Measurements from ENCODE around the gene RBM26.
"Not testable (repeated sequence)": the region's sequence is repeated elsewhere in the genome, so short reads cannot be mapped to it uniquely, and the experiment has no call there.

Gene RBM26

DNA sequence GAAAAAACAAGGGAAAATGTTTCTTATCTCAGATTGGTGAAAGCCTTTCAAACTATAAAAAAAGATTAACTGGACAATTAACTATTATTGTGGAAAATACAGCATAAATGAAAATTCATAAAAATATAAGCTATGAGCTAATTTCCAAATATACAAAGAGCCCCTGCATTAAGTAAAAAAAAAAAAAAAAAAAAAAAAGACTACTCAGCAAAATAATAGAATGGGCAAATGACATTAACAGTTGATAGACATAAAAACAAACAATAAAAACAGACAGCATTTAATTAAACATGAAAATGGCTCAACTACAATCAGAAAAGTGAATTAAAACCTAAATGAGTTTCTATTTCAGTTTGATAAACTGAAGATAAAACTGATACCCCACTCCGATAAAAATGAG, 77.5 kb downstream of the RBM26 start:
- no peak for DNase-seq

DNA sequence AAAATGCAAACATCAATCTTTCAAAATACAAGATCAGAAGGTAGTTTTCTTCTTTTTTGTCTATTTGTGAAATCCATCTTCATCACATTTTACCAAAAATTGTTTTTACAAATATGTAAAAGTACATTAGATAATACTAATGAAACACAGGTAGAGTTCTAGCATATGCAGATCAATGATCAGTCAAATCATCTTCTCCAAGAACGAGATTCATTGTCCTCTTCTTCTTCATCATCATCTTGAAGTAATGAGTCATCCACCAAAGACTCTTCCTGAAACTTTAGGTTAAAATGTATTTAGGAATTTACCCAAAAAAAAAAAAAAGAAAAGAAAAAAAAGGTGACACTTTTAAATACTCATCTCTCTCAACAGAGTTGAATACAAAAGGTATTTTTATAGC, 85.6 kb downstream of the RBM26 start:
- no peak for DNase-seq

DNA sequence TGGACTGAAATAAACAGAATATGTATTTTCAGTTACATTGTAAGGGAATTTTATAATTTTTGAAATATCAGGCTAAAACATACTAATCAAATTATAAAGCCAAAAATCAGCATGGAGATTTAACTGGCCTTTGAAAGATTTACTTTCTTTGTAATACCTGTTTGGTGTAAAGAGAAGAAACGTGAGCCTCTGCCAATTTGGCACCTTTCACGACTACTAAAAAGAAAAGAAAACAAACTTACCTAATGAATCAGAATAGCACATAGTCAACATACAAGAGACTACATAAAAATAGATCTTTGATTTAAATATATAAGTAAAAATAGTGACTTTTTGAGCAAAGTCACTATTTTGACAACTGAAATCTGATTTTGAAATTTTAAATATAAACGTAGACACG, 87.4 kb downstream of the RBM26 start:
- DNase-seq: no peak

DNA sequence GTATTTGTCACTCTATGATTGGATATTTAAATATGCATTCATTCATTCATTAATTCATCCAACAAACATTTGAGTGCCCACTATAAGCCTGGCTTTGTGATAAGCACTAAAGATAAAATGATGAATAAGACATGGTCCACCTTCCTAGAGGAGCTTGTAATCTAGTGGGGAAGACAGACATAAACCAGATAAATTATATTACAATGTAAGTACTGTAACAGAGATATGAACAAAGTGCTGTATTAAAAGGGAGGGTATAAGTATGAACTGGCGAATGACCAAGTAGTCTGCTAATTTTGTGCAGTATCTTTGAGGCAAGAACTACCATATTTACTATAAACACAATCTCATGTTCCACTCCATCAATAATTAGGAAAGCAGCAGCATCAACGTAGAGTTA, 88.2 kb downstream of the RBM26 start:
- DNase-seq: no peak

DNA sequence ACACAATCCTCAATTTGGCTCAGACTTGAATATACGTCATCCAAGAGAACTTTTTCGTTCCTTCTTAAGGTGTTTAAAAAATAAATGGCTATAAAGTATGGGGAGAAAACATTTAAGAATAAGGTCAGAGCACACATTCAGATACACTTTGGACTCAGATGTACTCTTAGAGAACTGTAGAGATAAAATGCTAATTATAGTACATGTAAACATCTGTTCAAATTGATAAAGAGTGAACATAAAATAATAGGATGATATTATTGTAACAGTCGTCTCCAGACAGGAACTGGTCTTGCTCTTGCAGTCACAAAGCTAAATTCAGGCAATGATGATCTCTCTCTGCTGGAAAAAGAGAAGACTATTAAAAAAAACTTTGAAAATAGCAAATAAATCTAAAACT, 91.4 kb downstream of the RBM26 start:
- no peak for DNase-seq

DNA sequence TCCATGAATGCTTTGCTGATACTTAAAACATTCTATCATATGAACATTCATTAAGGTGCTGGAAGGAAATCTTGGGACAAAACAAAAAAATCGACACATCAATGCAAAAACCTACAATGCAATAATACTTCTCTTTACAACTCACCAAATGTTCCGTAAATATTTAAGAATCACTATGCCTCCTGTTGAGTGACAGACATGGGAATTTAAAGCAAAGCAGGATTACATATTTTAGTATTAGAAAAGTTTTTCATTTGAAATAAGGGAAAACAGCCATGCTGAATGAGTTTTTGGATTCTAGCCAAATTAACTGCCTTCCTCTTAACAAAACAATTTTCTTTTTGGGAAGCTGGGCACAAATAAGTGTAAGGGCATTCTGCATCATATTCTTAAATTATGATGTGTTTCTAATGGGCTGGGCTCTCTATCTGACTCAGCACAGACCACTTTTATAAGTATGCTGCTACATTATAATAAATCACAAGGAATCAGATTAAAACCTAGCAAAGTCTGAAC, 93.7 kb downstream of the RBM26 start:
- no peak for DNase-seq

DNA sequence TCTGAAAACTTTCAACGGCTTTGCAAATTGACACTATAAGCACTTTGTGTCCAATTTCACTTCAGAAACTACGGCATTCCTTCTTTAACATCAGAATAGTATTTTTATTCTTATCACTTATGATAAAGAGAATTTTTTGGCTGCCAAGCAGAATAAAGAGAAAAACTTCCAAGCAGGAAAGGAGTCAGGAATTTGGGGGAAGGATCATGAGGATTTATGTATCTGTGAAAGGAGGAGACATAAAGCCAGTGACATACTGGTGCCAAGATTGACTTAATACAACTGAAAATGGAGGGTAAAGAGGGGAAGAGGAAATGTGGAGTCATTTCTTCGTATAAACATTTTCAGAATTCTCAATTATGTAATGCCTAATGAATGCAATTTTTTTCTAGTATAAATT, 94.7 kb downstream of the RBM26 start:
- no peak for DNase-seq

DNA sequence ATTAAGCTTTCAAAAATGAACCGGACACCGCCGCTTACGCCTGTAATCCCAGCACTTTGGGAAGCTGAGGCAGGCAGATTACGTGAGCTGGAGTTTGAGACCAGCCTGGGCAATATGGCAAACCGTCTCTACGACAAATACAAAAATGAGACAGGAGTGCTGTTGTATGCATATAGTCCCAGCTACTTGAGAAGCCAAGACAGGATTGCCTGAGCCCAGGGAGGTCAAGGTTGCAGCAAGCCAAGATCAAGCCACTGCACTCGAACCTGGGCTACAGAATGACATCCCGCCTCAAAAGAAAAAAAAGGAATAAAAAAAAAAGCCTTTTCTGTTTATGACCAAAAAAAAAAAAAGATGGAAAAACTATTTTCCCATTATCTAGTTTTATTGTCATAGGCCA, 96.4 kb downstream of the RBM26 start:
- no peak for DNase-seq

DNA sequence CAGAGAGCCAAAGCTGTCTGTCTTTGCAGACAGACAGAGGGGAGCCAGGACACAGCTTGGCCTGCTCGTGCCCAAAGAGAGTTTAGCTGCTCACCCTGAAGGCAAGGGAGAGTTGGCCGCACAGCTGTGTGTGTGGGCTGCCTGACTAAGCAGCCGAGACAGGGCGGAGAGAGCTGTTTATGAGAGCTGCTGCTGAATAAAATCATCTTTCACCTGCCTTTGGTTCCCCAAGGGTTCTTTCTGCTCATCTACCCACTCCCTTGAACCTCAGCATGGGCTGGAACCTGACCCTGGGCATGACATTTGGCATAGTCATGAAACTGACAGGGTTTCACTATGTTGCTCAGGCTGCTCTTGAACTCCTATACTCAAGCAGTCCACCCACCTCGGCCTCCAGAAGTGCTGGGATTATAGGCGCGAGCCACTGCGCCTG, 98.2 kb downstream of the RBM26 start:
- DNase-seq: peak; percentile 3 to 4

DNA sequence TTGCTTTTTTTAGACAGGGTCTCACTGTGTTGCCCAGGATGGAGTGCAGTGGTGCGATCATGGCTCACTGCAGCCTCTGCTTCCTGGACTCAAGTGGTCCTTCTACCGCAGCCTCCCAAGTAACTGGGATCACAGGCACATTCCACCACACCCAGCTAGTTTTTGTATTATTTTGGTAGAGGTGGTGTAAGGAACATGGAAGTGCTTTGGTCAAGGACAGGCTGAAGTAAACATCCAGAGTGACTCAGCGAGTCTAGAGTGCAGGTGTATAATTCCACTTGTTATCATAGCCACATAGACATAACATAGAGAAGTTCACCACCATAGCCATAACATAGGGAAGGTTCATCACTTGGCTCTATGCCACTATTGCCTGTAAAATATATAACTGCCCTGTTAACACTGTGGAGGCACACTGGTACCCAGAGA, 98.6 kb downstream of the RBM26 start:
- no peak for DNase-seq

DNA sequence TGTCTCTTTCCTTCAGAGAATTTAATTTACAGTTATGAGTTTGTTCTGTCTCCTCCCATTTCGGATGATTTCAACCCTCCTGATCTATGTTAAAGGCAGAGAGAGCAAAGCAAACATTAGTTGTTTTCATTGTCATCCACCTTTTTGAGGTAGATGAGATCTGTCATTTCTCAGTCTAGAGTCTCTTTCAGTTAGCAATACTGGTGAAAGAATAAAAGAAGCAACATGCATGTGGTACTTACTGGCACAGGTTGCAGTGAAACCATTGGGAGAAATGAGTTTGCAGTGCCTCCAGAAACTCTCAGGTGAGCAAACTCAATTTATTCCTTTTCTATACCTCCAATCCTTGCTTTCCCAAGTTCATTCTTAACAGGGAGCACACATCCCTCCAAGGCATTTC, 99.4 kb downstream of the RBM26 start:
- DNase-seq: no peak

DNA sequence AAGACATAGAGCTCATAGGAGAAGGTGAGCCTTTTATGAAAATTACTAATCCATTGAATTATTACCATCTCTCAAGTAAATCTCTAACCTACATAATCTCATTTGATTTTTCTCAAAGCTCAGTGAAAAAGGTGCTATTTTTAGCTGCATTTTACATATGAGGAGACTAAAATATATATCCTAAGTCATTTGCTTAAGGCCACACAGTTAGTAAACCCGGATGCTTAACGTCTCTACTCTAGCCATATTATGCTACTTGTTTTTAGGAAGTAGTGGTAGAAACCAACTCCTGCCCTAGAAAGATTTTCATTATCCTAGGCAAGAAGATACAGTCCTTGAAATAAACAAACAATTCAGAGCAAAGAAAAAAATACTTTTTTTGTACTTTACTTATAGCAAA, 108.9 kb downstream of the RBM26 start:
- DNase-seq: no peak

DNA sequence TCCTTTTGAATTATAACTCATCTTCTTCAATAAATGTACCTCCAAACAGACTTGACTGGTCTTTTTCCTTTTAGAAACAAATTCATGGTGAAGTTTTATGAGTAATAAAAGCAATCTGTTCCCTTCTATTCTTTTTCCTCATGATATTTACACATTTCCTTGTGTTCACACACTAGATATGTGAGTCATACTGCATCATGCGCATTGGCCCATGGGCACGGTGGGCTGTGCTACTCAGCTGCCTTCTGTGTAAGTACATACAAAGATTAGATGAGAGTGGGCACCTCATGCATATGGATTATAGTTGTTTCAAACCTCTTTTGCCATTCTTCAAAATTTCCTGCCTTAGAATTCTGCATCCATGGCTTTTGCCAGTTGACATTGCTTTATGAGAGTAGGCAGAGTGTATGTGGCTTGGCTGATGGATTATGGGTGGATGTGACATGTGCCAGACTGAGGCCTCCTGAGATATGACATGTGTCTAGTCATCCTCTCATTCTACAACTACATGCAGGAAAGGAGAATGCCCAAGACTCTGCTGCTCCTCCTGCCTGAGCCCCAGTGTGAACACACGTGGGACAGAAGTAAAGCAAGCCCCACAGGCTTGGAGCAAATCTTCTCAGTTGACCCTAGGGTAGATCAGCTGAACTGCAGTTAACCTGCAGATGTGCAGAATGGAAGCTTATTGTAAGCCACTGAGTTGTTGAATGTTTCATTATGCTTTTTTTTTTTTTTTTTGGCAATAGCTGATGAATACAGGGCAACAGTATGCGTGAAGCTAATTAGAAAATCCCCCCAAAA, 109.9 kb downstream of the RBM26 start:
- DNase-seq: no peak

DNA sequence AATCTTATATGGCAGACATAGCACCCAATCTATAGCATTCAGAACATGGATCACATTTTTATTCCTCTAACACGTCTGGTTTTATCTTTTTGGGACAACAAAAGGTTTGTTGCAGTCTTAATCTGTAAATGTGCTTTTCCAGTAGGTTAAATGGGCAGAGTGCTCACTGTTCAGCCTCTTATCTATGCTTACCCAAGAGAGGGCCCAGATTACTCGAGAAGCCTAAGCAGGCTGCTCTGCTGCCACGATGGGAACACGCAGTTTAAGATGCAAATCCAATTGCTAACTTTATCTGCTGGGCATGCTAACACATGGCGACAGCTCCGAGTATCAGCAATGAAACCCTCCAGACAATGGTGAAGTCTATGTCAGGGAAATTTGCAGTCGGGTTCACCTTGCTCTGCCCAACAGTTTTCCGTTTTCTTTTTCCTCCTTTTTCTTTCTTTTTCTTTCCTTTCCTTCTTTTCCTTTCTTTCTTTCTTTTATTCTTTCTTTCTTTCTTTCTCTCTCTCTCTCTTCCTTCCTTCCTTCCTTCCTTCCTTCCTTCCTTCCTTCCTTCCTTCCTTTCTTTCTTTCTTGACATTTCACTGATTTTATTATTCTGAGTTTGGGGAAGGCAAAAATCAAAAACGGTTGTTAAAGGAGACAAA, 115.3 kb downstream of the RBM26 start:
- DNase-seq: no peak

DNA sequence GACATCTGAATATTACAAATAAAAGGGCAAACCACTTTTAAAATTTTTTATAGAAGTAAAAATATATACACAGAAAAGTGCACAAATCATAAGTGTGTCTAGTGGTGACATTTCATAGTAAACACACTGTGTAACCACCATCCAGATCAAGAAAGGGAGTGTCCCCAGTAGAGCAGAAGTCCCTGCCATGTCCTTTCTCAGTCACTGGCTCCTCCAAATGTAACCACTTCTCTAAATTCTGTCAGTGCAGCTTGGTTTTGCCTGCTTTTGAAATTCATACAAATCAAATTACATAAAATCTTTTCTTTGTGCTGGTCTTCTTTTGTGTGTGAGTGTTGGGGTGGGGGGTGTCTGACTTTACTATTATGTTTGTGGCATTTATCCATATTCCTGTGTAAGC, 116.5 kb downstream of the RBM26 start:
- no peak for DNase-seq

DNA sequence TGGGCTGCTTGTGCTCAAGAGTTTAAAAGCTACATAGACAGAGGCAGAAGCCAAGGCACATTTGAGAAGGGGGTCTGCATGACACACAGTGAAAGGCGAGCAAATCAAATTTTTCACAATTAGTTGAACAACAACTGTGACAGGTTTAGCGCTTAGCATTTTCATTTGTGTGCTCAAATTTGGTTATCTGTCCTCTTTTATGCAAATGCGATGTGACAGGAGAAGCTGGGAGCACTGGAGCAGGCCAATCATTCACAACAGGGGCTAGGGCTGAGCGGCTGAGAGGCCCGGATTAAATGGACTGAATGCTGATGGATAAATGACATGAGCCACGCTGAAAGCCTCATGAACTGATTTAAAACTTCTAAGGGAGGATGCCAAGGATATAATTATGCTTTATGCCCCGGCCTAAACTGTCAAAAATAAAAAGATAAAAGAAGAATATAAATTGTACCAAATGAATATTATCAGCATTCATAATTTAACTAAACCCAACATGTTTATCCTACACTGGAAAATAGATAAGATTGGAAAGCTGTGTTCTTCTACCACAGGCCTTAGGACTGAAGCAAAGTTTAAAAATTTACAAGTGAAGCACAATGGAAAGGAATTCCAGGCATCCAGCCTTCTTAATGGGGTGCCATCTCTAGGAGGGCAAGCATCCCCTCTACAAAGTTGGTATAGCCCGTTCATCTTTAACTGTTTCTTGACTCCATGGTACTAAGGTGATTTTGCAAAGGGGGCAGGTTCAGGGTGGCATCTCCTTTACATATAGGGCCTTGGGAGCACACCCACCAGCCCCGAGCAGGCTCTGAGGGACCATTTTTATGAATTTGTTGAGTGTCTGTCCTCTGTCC, 117.9 kb downstream of the RBM26 start:
- no peak for DNase-seq

DNA sequence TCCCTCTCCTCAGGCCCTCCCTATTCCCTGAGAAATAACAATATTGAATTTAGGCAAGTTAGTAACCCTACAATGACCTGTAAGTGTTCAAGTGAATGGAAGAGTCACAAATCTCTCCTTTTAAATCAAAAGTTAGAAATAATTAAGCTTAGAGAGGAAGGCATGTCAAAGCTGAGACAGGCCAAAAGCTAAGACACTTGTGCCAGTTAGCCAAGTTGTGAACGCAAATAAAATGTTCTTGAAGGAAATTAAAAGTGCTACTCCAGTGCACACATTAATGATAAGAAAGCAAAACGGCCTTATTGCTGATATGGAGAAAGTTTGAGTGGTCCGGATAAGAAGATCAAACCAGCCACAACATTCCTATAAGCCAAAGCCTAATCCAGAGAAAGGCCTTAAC, 120.9 kb downstream of the RBM26 start:
- DNase-seq: no peak

DNA sequence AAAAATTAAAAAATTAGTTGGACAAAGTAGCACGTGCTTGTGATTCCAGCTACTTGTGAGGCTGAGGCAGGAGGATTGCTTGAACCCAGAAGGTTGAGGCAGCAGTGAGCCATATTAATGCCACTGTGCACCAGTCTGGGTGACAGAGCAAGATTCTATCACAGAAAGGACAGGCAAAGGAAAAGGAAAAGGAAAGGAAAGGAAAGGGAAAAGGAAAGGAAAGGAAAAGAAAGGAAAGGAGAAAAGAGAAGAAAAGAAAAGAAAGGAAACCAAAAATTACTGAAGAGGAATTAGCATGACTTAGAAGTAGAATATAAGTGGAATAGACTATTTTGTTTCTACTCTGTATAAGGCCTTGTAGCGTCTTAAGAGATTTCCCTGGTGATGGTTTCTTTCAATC, 122.3 kb downstream of the RBM26 start:
- no peak for DNase-seq

DNA sequence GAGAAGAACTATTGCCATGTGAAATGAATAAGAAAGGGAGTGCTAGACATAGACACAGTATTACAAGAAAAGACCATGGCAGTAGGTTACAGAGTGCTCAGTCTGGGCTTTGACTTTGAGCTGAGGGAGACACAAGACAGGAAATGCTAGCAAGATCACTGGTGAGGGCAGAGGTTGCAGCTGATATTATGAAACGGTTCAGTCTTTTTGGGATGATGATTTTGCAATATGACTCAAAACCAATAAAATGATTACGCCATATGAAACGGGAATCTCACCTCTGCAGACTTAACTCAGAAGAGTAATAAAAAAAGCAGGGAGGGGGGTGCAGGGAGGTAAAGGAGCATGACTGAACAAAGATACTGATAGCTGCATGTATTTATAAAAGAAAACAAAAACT, 123.1 kb downstream of the RBM26 start:
- no peak for DNase-seq

DNA sequence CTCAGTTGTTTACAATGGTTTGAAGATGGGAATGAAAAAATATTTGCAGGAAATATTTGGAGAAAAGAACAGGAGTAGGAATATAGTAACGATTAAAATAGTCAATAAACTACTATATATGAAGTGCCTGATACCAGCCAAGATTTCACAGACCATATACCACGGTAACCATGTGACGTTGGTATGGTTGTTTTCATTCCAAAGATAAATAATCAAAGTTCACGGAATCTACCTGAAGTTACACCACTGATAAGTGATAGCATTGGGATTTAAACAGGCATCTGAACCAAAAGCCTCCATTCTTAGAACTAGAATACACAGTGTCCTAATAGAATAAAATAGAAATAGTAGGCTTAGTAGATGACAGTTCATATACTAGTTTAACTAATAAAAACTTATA, 123.5 kb downstream of the RBM26 start:
- no peak for DNase-seq

DNA sequence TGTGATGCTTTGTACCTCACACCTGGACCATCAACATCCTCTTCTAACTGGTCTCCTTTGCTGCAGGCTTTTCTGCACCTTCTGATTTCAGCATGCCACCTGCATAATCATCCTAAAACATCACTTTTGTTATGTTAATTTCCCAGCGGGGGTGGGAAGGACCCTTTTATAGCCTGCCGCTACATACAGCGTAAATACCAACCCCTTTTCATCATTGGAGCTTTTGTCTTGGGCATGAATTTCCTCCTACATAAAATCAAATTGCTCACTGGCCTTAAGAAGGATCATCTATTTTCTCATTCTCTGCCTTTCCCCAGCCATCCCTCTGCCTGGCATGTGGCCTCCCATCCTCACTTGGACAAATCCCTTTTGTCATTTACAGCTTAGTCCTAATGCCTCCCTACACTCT, 124.7 kb downstream of the RBM26 start:
- DNase-seq: no peak

DNA sequence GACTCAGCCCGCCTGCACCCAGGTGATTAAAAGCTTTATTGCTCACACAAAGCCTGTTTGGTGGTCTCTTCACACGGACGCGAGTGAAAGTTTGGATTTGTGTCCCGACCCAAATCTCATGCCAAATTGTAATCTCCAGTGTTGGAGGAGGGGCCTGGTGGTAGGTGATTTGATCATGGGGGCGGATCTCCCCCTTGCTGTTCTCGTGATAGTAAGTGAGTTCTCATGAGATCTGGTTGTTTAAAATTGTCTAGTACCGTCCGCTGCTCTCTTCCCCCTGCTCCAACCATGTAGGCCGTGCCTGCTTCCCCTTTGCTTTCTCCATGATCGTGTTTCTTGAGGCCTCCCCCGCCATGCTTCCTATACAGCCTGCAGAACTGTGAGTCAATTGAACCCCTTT, 126.3 kb downstream of the RBM26 start:
- not testable (repeated sequence) for DNase-seq

DNA sequence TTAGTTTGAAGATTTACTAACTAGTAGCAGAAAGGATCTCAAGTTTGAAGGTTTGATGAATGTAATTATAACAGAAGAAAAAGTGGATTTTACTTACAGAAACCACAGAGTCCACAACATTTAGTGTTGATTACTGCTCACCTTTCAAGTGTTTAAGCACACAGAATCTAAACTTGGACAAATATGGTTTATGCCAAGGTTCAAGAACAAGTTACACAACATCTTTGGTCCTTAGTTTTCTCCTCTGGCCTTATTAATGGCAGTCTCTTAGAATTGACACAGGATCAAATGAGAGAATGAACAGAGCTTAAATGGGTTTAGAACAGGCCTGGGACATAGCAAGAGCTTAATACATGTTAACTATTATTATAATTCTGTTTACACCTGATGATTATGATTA, 133.0 kb downstream of the RBM26 start:
- DNase-seq: no peak

DNA sequence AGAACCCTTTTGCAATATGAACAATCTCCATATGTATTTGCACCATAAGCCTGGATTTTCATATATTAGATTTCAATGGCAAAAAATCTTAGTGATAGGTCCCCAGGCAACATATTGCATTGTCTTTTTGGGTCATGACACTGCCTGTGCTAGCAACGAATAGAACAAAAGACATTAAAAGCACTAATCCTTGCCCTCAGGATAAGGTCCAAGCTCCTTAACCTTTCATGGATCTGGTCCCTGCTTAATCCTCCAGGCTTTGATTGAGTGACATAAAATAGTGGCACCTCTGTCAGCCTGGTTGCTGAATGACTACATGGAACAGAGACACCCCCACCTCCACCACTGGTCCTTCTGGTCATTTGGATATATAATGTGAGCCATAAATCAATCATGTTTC, 134.4 kb downstream of the RBM26 start:
- no peak for DNase-seq

All from hippocampal formation (tissue), 2 donors.